ENCODE measurements around the gene HS3ST5. TPM values are rescaled to one million over a fixed set of nuclear protein-coding genes. Genes with fewer than 3 reads are reported as not detected.

HS3ST5 gene
- total RNA-seq, 1 donor, result not detected

DNA sequence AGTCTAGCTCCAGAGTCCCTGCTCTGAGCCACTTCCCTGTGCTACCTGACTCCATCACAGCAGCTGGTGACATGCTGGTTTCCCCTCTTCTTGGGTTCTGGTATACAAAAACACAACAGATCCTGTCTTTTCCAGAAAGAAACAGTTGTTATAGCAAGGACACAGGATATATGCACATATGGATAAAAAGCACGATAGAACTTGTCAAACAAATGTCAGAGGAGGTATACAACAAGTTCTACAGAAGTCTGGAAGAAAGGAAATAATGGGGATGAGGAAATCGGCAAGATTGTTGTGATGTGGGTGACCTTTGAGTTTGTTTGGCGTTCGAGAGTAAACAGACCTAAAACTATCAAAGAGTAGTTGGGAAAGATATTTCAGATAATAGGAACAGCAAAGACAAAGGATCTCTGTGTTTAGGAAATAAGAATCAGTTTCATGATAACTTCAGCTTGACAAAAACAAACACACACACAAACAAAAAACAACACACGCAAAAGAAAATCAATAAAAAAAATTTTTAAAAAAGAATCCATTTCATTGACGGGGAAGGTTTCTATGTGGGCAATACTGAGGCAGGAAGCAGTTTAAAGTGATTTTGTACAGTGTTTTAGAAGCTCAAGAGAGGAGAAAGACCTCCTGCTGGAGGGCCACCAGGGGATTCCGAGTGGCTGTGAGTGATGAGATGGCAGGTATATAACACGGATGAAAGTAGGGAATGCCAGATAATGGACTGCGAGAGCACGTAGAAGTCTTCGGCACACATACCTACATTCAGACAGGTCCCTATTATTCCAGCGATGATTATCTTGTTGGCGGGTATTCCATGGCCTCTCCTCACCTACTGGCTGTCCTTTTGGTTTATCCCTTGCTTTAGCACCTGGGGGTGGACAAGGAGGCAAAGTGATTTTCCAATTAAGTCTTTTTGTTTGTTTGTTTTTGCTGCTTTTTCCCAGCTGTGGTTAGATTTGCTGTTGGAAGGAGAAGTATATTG, 174.9 kb downstream of the HS3ST5 start:
- Histone ChIP-seq H2AFZ (ENCODE audit: low read length) (no peak overlapping the region), H3K4me3 (ENCODE audit: insufficient read depth, low read length) (no peak overlapping the region), H3K27ac (ENCODE audit: low read depth, low read length) (no peak overlapping the region), H3K4me1 (ENCODE audit: insufficient read depth, low read length) (no peaks in the 10 kb centered on the region), H3K79me2 (ENCODE audit: insufficient read depth, low read length) (no peaks in the 10 kb centered on the region), H3K27me3 (ENCODE audit: insufficient read depth, low read length) (no peaks in the 10 kb centered on the region), H3K4me2 (ENCODE audit: insufficient read depth, low read length) (no peak overlapping the region), H3K36me3 (ENCODE audit: insufficient read depth, low read length) (no peaks in the 10 kb centered on the region), H3K9me3 (ENCODE audit: low read depth, low read length) (no peaks in the 10 kb centered on the region), H4K20me1 (ENCODE audit: insufficient read depth, low read length) (no peaks in the 10 kb centered on the region)
- no peak for TF ChIP-seq CTCF (IDR thresholded peaks at IDR 0.05; ENCODE audit: extremely low read depth, low read depth, low read length)
- no peak for DNase-seq (ENCODE audit: insufficient read length, low spot score, missing footprints)

- Histone ChIP-seq H4K20me1 (ENCODE audit: insufficient read depth, low read length) (no peaks in the 10 kb centered on the region), H3K36me3 (ENCODE audit: insufficient read depth, low read length) (no peaks in the 10 kb centered on the region), H3K9me3 (ENCODE audit: low read depth, low read length) (no peaks in the 10 kb centered on the region), H3K79me2 (ENCODE audit: insufficient read depth, low read length) (no peaks in the 10 kb centered on the region), H3K4me3 (ENCODE audit: insufficient read depth, low read length) (no peak overlapping the region), H2AFZ (ENCODE audit: low read length) (no peak overlapping the region), H3K4me2 (ENCODE audit: insufficient read depth, low read length) (no peak overlapping the region), H3K27me3 (ENCODE audit: insufficient read depth, low read length) (no peaks in the 10 kb centered on the region), H3K27ac (ENCODE audit: low read depth, low read length) (no peak overlapping the region), H3K4me1 (ENCODE audit: insufficient read depth, low read length) (no peaks in the 10 kb centered on the region)
- no peak for DNase-seq (ENCODE audit: insufficient read length, low spot score, missing footprints)
- TF ChIP-seq CTCF (IDR thresholded peaks at IDR 0.05; ENCODE audit: extremely low read depth, low read depth, low read length), result no peak
Measured at GRCh38 chr6:114164207-114164606, 178.6 kb downstream of the HS3ST5 start.

DNA sequence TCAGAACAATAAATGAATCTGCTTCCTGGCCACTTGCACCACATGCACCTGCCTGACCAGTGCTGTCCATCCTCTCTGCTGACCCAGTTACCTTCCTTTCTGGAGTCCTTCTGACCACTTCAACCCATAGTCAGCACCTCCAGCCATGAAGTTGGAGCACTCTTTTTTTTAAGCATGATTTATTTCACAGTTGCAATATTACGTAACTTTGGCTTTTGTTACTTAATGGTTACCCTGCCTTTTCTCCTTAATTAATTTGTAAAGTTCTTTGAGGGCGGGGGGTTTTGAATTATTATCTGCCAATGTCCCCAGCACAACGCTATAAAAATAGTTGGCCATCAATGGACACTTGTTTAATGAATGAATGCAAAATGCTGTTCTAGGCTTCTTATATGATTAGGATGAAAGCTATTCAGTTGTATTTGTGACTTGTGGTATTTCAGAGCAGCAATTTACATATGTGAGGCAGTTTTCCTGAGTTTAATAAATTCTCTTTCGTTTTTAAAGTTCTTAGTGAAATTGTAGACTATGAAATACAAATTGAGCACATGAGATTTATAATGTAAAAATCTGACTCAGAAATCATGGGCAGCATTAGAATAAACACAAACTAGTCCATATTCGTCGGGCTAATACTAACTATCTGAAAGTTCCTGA, 180.0 kb downstream of the HS3ST5 start:
- Histone ChIP-seq H3K27ac (ENCODE audit: low read depth, low read length) (no peak overlapping the region), H2AFZ (ENCODE audit: low read length) (no peak overlapping the region), H4K20me1 (ENCODE audit: insufficient read depth, low read length) (no peaks in the 10 kb centered on the region), H3K27me3 (ENCODE audit: insufficient read depth, low read length) (no peaks in the 10 kb centered on the region), H3K9me3 (ENCODE audit: low read depth, low read length) (no peaks in the 10 kb centered on the region), H3K4me1 (ENCODE audit: insufficient read depth, low read length) (no peaks in the 10 kb centered on the region), H3K4me3 (ENCODE audit: insufficient read depth, low read length) (no peak overlapping the region), H3K4me2 (ENCODE audit: insufficient read depth, low read length) (no peak overlapping the region), H3K36me3 (ENCODE audit: insufficient read depth, low read length) (no peaks in the 10 kb centered on the region), H3K79me2 (ENCODE audit: insufficient read depth, low read length) (no peaks in the 10 kb centered on the region)
- DNase-seq (ENCODE audit: insufficient read length, low spot score, missing footprints), result no peak
- TF ChIP-seq CTCF (IDR thresholded peaks at IDR 0.05; ENCODE audit: extremely low read depth, low read depth, low read length), result no peak

GRCh38 chr6:114160881-114161280, 181.9 kb downstream of the HS3ST5 start:
- DNase-seq (ENCODE audit: insufficient read length, low spot score, missing footprints), result no peak
- TF ChIP-seq CTCF (IDR thresholded peaks at IDR 0.05; ENCODE audit: extremely low read depth, low read depth, low read length), result no peak
- H3K4me1 ChIP-seq (ENCODE audit: insufficient read depth, low read length), result no peaks in the 10 kb centered on the region

More at GRCh38 chr6:114160881-114161280, 181.9 kb downstream of the HS3ST5 start:
- H3K4me2 ChIP-seq (ENCODE audit: insufficient read depth, low read length), result no peak overlapping the region
- H4K20me1 ChIP-seq (ENCODE audit: insufficient read depth, low read length), result no peaks in the 10 kb centered on the region
- no peaks in the 10 kb centered on the region for H3K79me2 ChIP-seq (ENCODE audit: insufficient read depth, low read length)
- no peaks in the 10 kb centered on the region for H3K27me3 ChIP-seq (ENCODE audit: insufficient read depth, low read length)
- H3K9me3 ChIP-seq (ENCODE audit: low read depth, low read length), result no peaks in the 10 kb centered on the region
- no peaks in the 10 kb centered on the region for H3K36me3 ChIP-seq (ENCODE audit: insufficient read depth, low read length)
- H3K4me3 ChIP-seq (ENCODE audit: insufficient read depth, low read length), result no peak overlapping the region
- H3K27ac ChIP-seq (ENCODE audit: low read depth, low read length), result no peak overlapping the region
- H2AFZ ChIP-seq (ENCODE audit: low read length), result no peak overlapping the region
